Neural cell (in vitro differentiated cells): ENCODE data around the gene ZNF467. TPM values are rescaled to one million over a fixed set of nuclear protein-coding genes. Genes with fewer than 3 reads are reported as not detected.

Source experiments
- H2AFZ ChIP-seq: fragments of 200-600, 300-800 bp; sonication (generic), shearing (Covaris generic); 2 replicates; pipeline ENCODE4 v1.6.0; 2014; ENCODE audit warnings: low read depth, mild to moderate bottlenecking, antibody characterized with exemption, low read length, moderate library complexity
- H3F3A ChIP-seq: fragments of 200-600 bp; shearing (Covaris generic); 2 replicates; pipeline ENCODE4 v1.6.1; 2016; ENCODE audit warnings: mild to moderate bottlenecking, moderate library complexity, mixed read lengths, antibody characterized with exemption, low read length; ENCODE audit not compliant: insufficient read depth, poor library complexity, severe bottlenecking
- H3K27ac ChIP-seq: fragments of 200-600, 300-800 bp; sonication (generic), shearing (Covaris generic); 2 replicates; pipeline ENCODE4 v1.5.1; 2014; ENCODE audit warnings: mild to moderate bottlenecking, low read length, moderate library complexity
- H3K27me3 ChIP-seq: fragments of 300-800, 200-600 bp; sonication (generic), shearing (Covaris generic); 2 replicates; pipeline ENCODE4 v1.6.0; 2014; ENCODE audit warnings: mild to moderate bottlenecking, low read depth, low read length, moderate library complexity; ENCODE audit not compliant: insufficient read depth
- H3K36me3 ChIP-seq: fragments of 300-800, 200-600 bp; sonication (generic), shearing (Covaris generic); 2 replicates; pipeline ENCODE4 v1.5.1; 2014; ENCODE audit warnings: mild to moderate bottlenecking, antibody characterized with exemption, low read length, moderate library complexity; ENCODE audit not compliant: insufficient read depth
- H3K4me2 ChIP-seq: fragments of 300-800, 200-600 bp; sonication (generic), shearing (Covaris generic); 2 replicates; pipeline ENCODE4 v1.6.0; 2014; ENCODE audit warnings: mild to moderate bottlenecking, low read length
- H3K4me3 ChIP-seq: fragments of 300-800, 200-600 bp; sonication (generic), shearing (Covaris generic); 2 replicates; pipeline ENCODE4 v1.5.1; 2014; ENCODE audit warnings: mild to moderate bottlenecking, low read length, moderate library complexity
- H3K79me2 ChIP-seq: fragments of 200-600 bp; shearing (Covaris generic); replicated peaks from 2 replicates; pipeline ENCODE4 v1.6.0; 2014; ENCODE audit warnings: mild to moderate bottlenecking, low read length, moderate library complexity; ENCODE audit not compliant: insufficient read depth
- H3K9ac ChIP-seq: fragments of 300-800, 200-600 bp; sonication (generic), shearing (Covaris generic); 2 replicates; pipeline ENCODE4 v1.6.1; 2016; ENCODE audit warnings: mild to moderate bottlenecking, low read length, mixed read lengths
- H3K9me2 ChIP-seq: fragments of 200-600 bp; shearing (Covaris generic); 2 replicates; pipeline ENCODE4 v1.6.1; 2016; ENCODE audit warnings: mild to moderate bottlenecking, low read length, mixed read lengths; ENCODE audit not compliant: insufficient read depth
- H3K9me3 ChIP-seq: fragments of 200-600, 300-800 bp; sonication (generic), shearing (Covaris generic); 2 replicates; pipeline ENCODE4 v1.6.1; 2016; ENCODE audit warnings: mild to moderate bottlenecking, mixed run types, low read length, moderate library complexity, mixed read lengths
- H4K20me1 ChIP-seq: fragments of 200-600 bp; shearing (Covaris generic); 2 replicates; pipeline ENCODE4 v1.6.1; 2016; ENCODE audit warnings: mild to moderate bottlenecking, mixed run types; ENCODE audit not compliant: insufficient read depth
- EP300 ChIP-seq: fragments of 450-650 bp; conservative IDR thresholded peaks from 2 replicates; pipeline ENCODE4 v1.6.1; 2014; ENCODE audit warnings: antibody characterized with exemption, mild to moderate bottlenecking, moderate library complexity; ENCODE audit not compliant: poor library complexity, severe bottlenecking
- EZH2 ChIP-seq: fragments of 200-600, 300-800 bp; shearing (Covaris generic), sonication (generic); IDR thresholded peaks from 2 replicates; pipeline ENCODE4 v1.6.1; 2014; ENCODE audit warnings: antibody characterized with exemption, low read length, borderline replicate concordance, mild to moderate bottlenecking; ENCODE audit not compliant: insufficient read depth, poor library complexity, severe bottlenecking
- MXI1 ChIP-seq: fragments of 450-650 bp; conservative IDR thresholded peaks from 2 replicates; pipeline ENCODE4 v1.6.1; 2014; ENCODE audit warnings: antibody characterized with exemption, mild to moderate bottlenecking; ENCODE audit not compliant: poor library complexity, severe bottlenecking
- POLR2AphosphoS5 ChIP-seq: IDR thresholded peaks from 2 replicates; pipeline ENCODE4 v1.6.1; 2012
- RAD21 ChIP-seq: fragments of 450-650 bp; conservative IDR thresholded peaks from 2 replicates; pipeline ENCODE4 v1.6.1; 2014; ENCODE audit warnings: antibody characterized with exemption, mild to moderate bottlenecking, moderate library complexity
- SMC3 ChIP-seq: fragments of 450-650 bp; conservative IDR thresholded peaks from 2 replicates; pipeline ENCODE4 v1.6.1; 2014; ENCODE audit warnings: antibody characterized with exemption, mild to moderate bottlenecking, moderate library complexity; ENCODE audit not compliant: poor library complexity
- TAF1 ChIP-seq: IDR thresholded peaks from 2 replicates; pipeline ENCODE4 v1.6.1; 2012; ENCODE audit warnings: low read depth
- polyA plus RNA-seq: library from polyadenylated mRNA; depleted of rRNA; stranded (reverse); fragments of >200 nt; gene quantifications from 2 replicates; pipeline ENCODE4 v1.2.3, GENCODE V29; 2014
- TF ChIP-seq, protein P1 (sequence below): IDR thresholded peaks from 2 replicates; pipeline ENCODE4 v1.6.1; 2012; ENCODE audit warnings: borderline replicate concordance
- TF ChIP-seq, protein P2 (sequence below): fragments of 450-650 bp; IDR thresholded peaks from 2 replicates; pipeline ENCODE4 v1.5.1; 2014; ENCODE audit warnings: antibody characterized with exemption, mild to moderate bottlenecking, moderate library complexity; ENCODE audit not compliant: poor library complexity, severe bottlenecking

Gene ZNF467
- polyA plus RNA-seq, 1 donor from 2014 or later: 11.9 TPM

DNA sequence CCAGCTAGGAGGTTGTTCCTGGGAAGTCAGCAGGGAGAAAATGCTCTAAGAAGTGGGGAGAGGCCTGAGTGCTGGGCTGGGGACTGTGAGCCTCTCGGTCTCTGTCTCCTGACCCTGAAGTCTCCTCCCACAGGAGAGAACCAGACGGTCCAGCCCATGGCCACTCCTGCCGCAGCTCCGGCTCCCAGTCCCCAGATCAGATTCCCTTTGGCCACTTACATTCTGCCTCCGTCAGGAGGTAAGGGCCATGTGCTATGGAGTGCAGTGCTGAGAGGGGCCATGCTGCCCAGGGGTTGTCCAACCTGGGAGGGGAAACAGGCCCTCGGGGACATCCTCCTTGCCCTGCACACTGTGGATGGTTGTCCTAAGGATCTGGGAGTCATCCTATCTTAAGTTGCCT lies 21.3 kb upstream of the ZNF467 start:
- Histone ChIP-seq H4K20me1 (no peaks in the 10 kb centered on the region), H3K9me3 (no peaks in the 10 kb centered on the region), H3K27me3 (peaks cover 4% of the 10 kb centered on the region), H3K4me2 (no peak overlapping the region), H3K79me2 (no peaks in the 10 kb centered on the region), H3K4me3 (no peak overlapping the region), H3K36me3 (no peaks in the 10 kb centered on the region), H3K9me2 (no peaks in the 10 kb centered on the region), H2AFZ (no peak overlapping the region), H3F3A (no peaks in the 10 kb centered on the region), H3K27ac (no peak overlapping the region), H3K9ac (no peak overlapping the region)
- TF ChIP-seq RAD21 (no peak), TAF1 (no peak), SMC3 (no peak), EP300 (no peak), EZH2 (no peak), POLR2AphosphoS5 (no peak), MXI1 (no peak)
- TF ChIP-seq, protein P1, sequence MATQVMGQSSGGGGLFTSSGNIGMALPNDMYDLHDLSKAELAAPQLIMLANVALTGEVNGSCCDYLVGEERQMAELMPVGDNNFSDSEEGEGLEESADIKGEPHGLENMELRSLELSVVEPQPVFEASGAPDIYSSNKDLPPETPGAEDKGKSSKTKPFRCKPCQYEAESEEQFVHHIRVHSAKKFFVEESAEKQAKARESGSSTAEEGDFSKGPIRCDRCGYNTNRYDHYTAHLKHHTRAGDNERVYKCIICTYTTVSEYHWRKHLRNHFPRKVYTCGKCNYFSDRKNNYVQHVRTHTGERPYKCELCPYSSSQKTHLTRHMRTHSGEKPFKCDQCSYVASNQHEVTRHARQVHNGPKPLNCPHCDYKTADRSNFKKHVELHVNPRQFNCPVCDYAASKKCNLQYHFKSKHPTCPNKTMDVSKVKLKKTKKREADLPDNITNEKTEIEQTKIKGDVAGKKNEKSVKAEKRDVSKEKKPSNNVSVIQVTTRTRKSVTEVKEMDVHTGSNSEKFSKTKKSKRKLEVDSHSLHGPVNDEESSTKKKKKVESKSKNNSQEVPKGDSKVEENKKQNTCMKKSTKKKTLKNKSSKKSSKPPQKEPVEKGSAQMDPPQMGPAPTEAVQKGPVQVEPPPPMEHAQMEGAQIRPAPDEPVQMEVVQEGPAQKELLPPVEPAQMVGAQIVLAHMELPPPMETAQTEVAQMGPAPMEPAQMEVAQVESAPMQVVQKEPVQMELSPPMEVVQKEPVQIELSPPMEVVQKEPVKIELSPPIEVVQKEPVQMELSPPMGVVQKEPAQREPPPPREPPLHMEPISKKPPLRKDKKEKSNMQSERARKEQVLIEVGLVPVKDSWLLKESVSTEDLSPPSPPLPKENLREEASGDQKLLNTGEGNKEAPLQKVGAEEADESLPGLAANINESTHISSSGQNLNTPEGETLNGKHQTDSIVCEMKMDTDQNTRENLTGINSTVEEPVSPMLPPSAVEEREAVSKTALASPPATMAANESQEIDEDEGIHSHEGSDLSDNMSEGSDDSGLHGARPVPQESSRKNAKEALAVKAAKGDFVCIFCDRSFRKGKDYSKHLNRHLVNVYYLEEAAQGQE: no peak
- TF ChIP-seq, protein P2, sequence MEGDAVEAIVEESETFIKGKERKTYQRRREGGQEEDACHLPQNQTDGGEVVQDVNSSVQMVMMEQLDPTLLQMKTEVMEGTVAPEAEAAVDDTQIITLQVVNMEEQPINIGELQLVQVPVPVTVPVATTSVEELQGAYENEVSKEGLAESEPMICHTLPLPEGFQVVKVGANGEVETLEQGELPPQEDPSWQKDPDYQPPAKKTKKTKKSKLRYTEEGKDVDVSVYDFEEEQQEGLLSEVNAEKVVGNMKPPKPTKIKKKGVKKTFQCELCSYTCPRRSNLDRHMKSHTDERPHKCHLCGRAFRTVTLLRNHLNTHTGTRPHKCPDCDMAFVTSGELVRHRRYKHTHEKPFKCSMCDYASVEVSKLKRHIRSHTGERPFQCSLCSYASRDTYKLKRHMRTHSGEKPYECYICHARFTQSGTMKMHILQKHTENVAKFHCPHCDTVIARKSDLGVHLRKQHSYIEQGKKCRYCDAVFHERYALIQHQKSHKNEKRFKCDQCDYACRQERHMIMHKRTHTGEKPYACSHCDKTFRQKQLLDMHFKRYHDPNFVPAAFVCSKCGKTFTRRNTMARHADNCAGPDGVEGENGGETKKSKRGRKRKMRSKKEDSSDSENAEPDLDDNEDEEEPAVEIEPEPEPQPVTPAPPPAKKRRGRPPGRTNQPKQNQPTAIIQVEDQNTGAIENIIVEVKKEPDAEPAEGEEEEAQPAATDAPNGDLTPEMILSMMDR: no peak

DNA sequence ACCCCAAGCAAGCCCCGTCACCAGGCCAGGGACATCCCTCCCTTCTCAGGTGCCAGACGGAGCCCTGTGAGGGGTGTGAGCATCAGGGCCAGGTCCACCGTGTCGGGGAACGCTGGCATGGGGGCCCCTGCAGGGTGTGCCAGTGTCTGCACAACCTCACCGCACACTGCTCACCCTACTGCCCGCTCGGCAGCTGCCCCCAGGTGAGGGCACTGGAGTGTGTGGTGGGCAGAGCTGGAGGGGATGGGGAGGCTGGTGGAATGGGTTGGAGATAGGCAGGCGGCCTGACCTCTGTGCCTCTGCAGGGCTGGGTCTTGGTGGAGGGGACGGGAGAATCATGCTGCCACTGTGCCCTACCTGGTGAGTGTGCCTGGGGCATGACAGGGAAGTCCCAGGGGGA lies 19.9 kb upstream of the ZNF467 start:
- Histone ChIP-seq H3K4me3 (no peak overlapping the region), H3K9me2 (no peaks in the 10 kb centered on the region), H2AFZ (no peak overlapping the region), H3K4me2 (no peak overlapping the region), H3K36me3 (no peaks in the 10 kb centered on the region), H3F3A (no peaks in the 10 kb centered on the region), H3K27me3 (peaks cover 9% of the 10 kb centered on the region), H4K20me1 (no peaks in the 10 kb centered on the region), H3K79me2 (no peaks in the 10 kb centered on the region), H3K9ac (no peak overlapping the region), H3K9me3 (no peaks in the 10 kb centered on the region), H3K27ac (no peak overlapping the region)
- TF ChIP-seq RAD21 (no peak), MXI1 (no peak), SMC3 (no peak), TAF1 (no peak), EZH2 (no peak), POLR2AphosphoS5 (no peak), EP300 (no peak)
- TF ChIP-seq, protein P2: no peak
- TF ChIP-seq, protein P1: no peak
